ENCODE results near the gene CYYR1.

GRCh38 chr21:26512664-26513063 lies 60.4 kb downstream of the CYYR1 start:
- TF ChIP-seq TAF1 (IDR thresholded peaks at IDR 0.05; ENCODE audit: borderline replicate concordance, low read depth, low read length) (no peak), POLR2A (IDR thresholded peaks at IDR 0.05; ENCODE audit: low read depth, low read length) (no peak)

Measured in GM12892 (cell line).